Stimulated activated CD4-positive, alpha-beta T cell treated with anti-CD3 and anti-CD28 coated beads, Interleukin-1b, Interleukin-23, amount 100 ng/mL, for 1 hour (primary cell): ENCODE data around the gene IFNGR2.
"Not testable (repeated sequence)": the region's sequence is repeated elsewhere in the genome, so short reads cannot be mapped to it uniquely, and the experiment has no call there.

Experiments
- DNase-seq, 2 donors: peaks; one replicate each; pipeline ENCODE4 v3.0.0-alpha.2; 2020; ENCODE audit warnings: low read depth in 2 of 2

IFNGR2 gene

DNA sequence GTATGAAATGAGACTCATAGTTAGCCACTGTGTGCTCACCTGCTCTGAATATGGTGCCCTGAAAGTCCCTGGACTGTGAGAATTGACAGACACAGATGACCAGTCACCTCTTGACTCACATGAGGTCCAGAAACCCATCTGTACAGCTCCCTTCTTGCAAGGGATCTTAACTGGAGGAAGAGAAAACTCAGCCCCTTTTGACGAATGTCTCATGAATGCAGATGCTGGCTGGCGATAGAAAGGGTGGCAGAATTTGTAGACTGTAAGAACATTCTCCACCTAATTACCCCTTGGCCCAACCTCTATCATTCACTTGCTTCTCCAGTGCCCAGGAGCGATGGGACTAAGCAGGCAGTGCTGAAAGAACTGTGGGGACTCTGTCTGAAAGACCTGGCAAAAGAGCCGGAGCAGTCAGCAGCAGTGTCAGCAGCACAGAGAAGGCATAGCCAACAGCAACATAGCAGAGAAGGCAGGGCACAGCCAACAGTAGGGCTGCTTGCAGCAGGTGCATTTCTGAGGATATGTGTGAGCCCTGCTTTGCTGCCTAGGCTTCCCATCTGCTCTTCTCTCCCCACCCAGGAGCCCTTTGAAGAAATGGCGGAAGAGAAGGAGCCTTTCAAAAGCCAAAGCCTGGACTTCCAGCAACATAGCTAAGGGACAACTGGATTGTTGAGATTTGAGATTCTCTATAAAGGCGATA lies 25.8 kb upstream of the IFNGR2 start:
- no peak for DNase-seq

DNA sequence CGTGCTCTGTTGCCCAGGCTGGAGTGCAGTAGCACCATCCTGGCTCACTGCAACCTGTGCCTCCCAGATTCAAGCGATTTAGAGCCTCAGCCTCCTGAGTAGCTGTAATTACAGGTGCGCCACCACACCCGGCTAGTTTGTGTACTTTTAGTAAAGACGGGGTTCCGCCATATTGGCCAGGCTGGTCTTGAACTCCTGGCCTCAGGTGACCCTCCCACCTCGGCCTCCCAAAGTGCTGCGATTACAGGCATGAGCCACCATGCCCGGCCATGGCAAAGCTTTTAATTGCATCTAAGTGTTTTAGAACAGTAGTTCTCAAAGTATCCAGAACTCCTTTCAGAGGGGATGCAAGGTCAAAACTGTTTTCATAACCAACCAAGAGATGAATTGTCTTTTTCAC lies 25.1 kb upstream of the IFNGR2 start:
- no peak for DNase-seq

DNA sequence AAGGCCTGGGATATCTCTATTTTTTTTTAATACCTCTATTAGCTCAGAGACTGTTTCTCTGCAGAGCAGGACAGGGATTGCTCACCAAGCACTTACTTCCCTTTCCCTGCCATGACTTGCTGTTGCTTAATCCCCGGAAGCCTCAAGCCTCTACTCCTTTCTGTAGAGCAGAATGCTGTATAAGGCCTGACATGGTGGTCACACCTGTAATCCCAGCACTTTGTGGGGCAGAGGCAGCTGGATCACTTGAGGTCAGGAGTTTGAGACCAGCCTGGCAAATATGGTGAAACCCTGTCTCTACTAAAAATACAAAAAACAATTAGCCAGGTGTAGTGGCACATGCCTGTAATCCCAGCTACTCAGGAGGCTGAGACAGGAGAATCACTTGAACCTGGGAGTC lies 23.3 kb upstream of the IFNGR2 start:
- not testable (repeated sequence) for DNase-seq

DNA sequence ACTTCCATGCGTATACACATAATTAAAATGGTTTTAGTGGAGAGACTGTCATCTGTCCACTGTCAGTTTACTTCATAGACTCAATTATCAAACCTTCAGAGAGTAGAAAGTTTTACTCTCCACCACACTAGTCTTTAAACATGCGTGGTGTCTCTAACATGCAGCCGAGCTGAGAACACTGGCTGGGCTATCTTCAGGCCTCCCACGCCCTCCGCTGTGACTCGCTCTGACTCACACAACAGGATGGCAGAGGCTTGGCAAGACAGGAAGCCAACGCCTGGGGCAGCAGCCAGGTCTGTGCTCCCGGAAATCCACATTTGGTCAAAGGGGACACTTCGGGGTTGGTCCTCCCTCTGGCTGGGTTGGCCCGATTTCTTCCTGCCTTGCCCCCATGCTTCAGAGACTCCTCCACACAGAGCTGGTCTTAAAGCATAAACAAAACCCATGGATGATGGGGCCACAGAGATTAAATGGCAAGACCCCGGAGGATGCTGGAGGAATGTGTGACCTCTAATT lies 22.7 kb upstream of the IFNGR2 start:
- peak; percentile 73 to 78 for DNase-seq

DNA sequence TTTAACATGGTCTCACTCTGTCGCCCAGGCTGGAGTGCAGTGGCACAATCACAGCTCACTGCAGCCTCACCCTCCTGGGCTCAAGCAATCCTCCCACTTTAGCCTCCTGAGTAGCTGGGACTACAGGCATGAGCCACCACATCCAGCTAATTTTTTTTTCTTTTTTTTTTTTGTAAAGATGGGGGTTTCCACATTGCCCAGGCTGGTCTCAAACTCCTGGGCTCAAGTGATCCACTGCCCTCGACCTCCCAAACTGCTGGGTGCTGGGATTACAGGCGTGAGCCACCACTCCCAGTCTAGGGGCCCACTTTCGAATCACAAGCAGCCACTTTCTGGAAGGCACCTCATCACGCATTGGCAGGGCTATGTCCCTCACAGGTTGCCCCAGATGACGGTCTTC lies 21.8 kb upstream of the IFNGR2 start:
- not testable (repeated sequence) for DNase-seq

DNA sequence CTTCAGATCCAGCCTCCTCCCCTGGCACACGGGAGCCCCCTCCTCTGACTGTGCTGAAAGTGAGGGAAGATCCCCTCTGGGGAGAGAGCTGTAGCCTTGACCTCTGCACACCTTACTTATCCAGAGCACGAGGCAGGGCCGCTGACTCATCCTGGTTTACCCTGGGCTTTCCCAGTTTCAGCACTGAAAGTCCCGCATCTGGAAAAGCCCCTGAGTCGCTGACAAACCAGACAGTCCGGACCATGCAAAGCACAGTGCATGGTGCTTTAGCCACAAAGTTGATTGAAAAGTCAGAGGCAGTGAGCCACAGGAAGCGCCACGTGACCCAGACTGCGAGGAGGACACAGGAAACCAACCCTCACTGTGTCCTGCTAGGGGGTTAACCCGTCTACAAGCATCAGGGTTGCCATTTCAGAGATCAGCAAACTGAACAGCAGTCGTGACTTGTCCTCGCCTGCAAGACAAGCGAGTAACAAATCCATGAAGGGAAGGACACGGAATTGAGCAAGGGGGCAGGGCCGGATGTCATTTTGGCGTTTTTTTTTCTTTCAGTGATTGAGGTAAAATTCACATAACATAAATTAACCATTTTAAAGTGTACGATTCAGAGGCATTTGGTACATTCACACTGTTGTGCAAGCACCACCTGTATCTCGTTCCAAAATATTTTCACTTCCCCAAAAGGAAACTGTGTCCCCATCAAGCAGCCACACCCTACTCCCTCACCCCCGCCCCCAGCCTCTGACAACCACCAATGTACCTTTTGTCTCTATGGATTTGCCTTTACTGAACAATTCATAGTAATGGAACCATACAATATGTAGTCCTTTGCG lies 19.9 kb upstream of the IFNGR2 start:
- peak; percentile 45 to 54 for DNase-seq

DNA sequence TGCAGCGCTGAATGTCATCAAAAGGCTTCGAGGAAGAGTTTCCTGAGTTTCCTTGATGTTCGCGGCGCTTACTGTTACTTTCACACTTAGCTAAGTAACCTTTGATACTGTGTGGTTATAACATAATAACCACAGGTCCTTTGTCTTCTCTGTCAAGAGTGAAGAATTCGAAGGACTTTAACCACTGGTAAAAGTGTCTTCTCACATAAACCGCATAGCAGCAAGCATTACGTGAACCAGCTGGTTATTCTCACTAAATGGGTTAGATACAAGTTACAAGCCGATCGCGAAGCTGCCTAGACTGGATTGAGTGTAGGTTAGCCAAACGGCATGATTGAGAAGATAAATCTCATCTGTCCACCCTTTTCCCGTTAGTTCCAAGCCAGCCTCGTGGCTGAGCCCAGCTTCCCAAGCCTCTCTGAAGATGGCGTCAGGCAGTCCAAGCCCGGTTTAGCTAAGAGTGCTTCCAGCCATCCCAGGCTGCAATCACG lies 18.3 kb upstream of the IFNGR2 start:
- no peak for DNase-seq

DNA sequence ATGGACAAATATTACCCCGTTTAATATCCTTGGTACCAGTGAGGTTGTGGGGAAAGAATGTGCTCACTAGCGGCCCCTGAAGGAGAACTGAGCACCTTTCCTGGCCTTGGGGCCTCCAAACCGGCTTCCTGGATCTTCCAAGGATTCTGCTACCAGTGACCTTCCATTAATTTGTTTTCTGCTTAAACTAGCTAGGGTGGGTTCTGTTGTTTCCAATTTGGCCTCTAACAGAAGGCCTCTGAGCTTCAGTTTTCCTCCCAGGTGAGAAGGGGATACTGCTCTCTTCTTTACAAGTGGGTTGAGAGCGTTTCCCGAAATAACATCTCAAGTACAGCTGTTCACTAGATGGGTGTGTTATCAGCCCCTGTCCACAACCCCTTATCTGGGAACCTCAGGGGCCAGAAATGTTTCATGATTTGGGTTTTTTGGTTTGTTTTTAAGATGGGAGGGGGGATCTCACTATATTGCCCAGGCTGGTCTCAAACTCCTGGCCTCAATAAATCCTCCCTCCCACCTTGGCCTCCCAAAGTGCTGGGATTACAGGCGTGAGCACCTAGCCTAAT lies 16.9 kb upstream of the IFNGR2 start:
- DNase-seq, result no peak

DNA sequence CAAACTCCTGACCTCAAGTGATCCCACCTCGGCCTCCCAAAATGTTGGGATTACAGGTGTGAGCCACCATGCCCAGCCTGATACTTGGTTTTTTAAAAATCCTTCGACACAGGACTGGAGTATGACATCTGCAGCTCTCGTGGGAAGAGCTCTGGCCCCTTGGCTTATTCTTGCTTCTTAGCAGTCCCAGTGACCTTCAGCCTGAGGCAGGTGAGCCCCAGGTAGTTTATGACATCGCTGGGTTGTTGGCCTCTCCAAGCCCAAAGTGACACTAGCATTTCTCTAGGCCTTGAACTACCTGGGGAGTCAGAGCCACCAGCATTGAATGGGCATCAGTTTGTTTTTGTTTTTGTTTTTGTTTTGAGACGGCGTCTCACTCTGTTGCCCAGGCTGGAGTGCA lies 15.9 kb upstream of the IFNGR2 start:
- DNase-seq, result no peak

DNA sequence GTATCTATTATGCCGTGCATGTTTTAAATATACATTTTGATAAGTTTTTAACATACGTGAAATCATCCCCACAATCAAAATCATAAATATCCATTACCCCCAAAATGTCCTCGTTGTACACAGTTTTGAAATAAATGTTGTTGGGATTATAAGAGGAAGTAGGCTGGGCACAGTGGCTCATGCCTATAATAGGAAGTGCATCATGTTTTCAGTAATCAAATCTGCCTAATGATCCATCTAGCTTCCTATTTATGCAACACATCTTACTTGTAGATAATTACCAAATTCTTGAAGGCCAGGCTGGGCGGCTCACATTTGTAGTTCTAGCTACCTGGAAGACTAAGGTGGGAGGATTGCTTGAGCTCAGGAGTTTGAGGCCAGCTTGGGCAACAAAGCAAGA lies 15.0 kb upstream of the IFNGR2 start:
- no peak for DNase-seq

DNA sequence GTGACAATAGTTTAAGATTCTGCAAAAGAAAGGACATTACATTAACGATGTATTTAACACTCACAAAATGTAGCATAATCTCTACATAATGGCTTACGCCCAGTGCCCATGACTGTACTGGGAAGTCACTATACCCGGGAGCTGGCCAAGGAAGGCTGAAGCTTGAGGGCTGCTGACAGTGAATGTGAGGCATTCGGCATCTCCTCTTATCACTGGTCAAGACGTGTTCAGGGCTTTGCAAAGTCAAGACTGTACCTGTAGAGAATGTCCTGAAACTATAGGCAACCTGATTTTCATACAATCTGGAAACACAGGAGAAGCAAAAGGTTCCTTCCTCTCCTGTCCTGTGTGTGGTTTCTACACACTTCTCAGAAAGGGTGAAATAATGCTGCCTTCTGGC lies 12.7 kb upstream of the IFNGR2 start:
- no peak for DNase-seq

DNA sequence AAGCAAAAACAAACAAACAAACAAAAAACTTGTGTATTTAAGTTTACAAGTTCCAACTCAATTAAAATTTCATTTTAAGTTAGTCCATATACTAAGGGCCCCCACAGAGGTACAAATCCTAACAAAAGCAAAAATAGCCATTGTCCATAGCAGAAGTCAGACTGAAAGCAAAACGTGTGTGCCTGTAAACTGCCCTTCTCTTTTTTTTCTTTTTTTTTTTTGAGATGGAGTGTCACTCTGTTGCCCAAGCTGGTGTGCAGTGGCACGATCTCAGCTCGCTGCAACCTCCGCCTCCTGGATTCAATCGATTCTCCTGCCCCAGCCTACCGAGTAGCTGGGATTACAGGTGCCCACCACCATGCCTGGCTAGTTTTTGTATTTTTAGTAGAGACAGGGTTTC lies 11.6 kb upstream of the IFNGR2 start:
- DNase-seq, result no peak

DNA sequence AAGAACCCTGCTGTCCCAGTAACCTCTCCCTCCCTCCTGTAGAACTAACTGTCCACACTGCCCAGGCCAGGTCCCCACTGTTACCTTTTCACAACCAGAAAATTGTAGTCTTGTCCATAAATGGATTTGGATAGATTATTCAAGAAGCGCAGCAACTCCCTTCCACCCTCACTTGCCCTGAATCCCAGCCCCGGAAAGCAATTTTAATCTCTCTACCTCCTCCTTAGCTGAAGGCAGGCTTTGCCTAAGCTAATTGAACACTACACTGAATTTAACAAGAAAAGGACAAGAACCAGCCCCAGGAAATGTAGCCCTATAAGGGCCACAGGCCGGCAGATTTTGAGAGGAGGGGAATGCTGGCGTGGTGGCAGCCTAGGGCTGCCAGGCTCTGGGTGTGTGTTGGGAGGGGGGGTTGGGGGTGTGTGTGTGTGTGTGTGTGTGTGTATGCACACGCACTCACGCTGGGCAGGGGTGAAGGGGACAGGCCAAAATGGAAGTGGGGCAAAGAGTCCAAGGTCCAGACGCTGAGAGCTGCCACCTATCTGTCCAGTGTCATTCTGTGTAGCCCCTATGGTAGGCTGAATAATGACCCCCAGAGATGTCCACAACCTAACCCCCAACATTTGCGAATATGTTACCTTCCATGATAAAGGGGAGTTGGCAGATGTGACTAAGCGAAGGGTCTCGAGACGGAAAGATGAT lies 10.8 kb upstream of the IFNGR2 start:
- DNase-seq, result no peak

DNA sequence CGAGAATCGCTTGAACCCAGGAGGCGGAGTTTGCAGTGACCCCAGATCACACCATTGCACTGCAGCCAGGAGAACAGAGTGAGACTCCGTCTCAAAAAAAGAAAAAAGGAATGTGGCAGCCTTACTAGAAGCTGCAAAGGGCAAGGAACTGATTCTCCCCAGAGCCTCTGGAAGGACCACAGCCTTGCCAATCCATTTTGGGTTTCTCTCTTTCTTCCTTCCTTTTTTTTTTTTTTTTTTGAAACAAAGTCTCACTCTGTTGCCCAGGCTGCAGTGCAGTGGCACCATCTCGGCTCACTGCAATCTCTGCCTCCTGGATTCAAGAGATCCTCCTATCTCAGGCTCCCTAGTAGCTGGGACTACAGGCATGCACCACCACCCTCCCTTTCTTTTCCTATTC lies 9.9 kb upstream of the IFNGR2 start:
- no peak for DNase-seq

DNA sequence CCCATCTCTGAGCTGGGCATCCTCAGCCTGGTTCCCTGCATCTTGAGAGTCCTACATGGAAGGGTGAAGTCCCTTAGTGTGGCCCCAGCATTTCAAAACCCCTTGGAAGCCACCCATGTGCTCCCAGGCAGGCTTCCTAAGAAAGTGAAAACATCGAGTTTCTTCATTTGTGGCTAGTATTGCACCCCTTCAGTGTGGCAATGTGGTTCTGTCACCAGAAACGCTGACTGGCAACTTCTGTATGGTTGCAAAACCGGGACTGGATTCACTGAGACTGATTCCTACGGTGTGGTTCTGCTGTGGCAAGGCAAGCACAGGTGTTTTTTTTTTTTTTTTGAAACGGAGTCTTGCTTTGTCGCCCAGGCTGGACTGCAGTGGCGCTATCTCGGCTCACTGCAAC lies 9.0 kb upstream of the IFNGR2 start:
- DNase-seq, result no peak

DNA sequence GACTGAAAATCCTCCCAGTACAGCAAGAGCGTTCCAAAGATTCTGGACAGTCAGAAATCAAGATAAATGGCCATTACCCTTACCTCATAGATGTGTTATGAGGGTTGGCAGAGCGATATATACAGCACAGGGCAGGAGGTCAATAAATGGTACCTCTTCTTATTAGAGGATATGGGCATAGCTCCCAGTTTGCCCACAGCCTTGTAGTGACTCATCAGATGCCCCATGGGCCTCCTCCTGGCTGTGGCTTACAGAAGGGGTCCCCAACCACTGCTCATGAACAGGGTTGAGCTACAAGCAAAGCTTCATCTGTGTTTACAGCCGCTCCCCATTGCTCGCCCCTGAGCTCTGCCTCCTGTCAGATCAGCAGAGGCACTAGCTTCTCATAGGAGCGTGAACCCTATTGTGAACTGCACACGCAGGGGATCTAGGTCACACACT lies 7.3 kb upstream of the IFNGR2 start:
- no peak for DNase-seq

DNA sequence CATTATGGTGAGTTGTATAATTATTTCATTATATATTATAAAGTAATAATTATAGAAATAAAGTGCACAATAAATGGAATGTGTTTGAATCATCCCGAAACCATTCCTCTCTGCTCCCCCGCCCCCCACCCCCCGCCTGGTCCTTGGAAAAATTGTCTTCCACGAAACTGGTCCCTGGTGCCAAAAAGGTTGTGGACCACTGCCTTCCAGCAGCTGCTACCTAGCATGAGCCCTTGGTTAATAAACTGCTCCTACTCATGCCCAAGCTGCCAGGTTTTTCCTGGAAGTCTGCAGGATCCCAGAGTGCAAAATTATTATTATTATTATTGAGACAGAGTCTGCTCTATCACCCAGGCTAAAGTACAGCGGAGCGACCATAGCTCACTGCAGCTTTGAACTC lies 6.8 kb upstream of the IFNGR2 start:
- no peak for DNase-seq

DNA sequence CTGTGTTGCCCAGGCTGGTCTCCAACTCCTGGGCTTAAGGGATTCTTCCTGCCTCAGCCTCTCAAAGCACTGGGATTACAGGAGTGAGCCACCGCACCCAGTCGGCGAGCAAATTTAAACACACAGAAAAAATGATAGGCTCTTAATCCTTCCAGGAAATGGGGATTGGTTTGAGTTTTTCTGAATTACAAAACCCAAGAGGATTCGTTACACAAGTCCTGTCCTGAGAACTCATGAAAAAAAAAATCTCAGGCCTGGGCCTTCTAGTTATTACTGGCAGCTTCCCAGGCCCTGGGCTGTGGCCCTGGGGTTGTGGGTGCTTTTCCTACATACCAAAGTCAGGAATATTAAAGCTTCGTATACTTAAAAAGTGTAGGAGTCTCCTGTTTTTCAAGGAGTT lies 6.3 kb upstream of the IFNGR2 start:
- no peak for DNase-seq

DNA sequence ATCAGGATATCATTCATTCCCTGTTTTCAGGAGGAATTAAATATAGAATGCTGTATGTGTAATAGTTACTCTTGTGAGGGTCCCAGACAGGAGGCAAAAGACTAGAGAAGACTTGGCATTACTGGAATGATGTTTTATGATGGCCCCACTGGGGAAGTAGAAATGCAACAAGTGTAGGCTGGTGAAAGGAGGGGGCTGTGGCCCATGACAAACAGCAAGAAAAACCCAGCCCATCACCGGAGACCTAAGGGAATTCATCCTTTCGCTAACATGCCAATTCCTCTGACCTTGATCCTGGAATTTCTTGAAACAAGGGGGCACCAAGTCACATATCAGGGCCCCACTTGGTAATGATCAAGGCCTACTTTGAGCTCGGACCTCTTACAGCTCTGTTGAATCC lies 5.5 kb upstream of the IFNGR2 start:
- no peak for DNase-seq

DNA sequence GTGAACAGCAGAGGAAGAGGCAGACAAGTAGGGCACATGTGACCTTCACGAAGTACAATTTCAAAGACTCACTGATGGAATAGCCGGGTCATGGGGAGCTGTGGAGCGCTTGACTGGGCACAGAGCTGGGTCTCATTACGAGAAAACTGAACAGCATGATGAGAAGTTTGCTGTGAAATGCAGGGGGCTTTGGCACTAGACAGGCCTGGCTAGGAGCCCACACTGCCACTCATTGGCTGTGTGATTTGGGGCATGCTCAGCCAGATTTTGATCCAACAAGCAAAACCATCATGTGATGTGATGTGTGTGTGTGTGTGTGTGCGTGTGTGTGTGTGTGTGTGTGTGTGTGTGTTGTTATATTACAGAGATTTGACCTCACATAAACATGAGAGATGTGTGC lies 4.9 kb upstream of the IFNGR2 start:
- DNase-seq, result no peak

DNA sequence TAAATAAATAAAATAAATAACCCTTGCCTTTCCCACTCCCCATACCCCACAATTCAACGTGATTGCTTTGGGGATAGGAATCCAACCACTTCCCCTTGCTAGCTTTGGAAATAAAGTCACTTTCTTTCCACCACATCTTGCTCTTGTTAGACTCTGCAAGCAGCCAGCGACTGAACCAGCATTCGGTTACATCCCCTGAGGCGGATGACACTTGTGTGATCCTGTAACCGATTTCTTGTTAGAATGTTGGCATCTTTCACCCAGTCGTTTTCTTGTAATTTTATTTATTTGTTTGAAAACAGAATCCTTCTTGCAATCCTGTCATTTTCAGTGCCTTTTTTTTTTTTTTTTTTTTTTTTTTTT lies 1.6 kb upstream of the IFNGR2 start:
- DNase-seq, result no peak
